HG02938 (cell line): ENCODE results near the gene SPINT3.
A peak's percentile ranks its signal among the peaks of the same experiment; 100 is the strongest.

Source experiments
- ATAC-seq: cut with Tn5 transposase; IDR thresholded peaks from one replicate; pipeline ENCODE4 v1.9.1; 2021; ENCODE audit warnings: mild to moderate bottlenecking, moderate library complexity; ENCODE audit not compliant: unreplicated experiment

SPINT3 gene

GRCh38 chr20:45463709-45464108 lies 51.7 kb downstream of the SPINT3 start:
- no peak for ATAC-seq

GRCh38 chr20:45462711-45463509 lies 52.5 kb downstream of the SPINT3 start:
- ATAC-seq: peak; percentile 48
